DOHH2 (cell line): ENCODE measurements around the gene LBP.

Experiments
- H3F3A ChIP-seq: fragments of 200-600 bp; sonication (generic), shearing (Covaris generic); 2 replicates; pipeline ENCODE4 v1.6.0; 2016; ENCODE audit warnings: antibody characterized with exemption, mild to moderate bottlenecking; ENCODE audit not compliant: control insufficient read depth, insufficient read depth
- H3K27ac ChIP-seq: fragments of 200-600 bp; sonication (generic); 2 replicates; pipeline ENCODE4 v1.5.1; 2014; ENCODE audit warnings: low read depth, mild to moderate bottlenecking, low read length, moderate library complexity
- H3K27me3 ChIP-seq: fragments of 200-600 bp; sonication (generic); 2 replicates; pipeline ENCODE4 v1.6.1; 2014; ENCODE audit warnings: mild to moderate bottlenecking, low read length, mixed read lengths; ENCODE audit not compliant: control insufficient read depth
- H3K36me3 ChIP-seq: fragments of 200-600 bp; sonication (generic); 2 replicates; pipeline ENCODE4 v1.6.1; 2014; ENCODE audit warnings: mild to moderate bottlenecking, low read length, moderate library complexity, mixed read lengths; ENCODE audit not compliant: control insufficient read depth
- H3K4me1 ChIP-seq: fragments of 200-600 bp; sonication (generic); 2 replicates; pipeline ENCODE4 v1.6.1; 2014; ENCODE audit warnings: mild to moderate bottlenecking, low read length, mixed read lengths; ENCODE audit not compliant: control insufficient read depth
- H3K4me2 ChIP-seq: fragments of 200-600 bp; sonication (generic); 2 replicates; pipeline ENCODE4 v1.6.0; 2014; ENCODE audit warnings: mild to moderate bottlenecking, low read length, moderate library complexity
- H3K4me3 ChIP-seq: fragments of 200-600 bp; sonication (generic); 2 replicates; pipeline ENCODE4 v1.5.1; 2014; ENCODE audit warnings: mild to moderate bottlenecking, low read length, mixed read lengths
- H3K79me2 ChIP-seq: fragments of 200-600 bp; sonication (generic); 2 replicates; pipeline ENCODE4 v1.6.1; 2014; ENCODE audit warnings: mild to moderate bottlenecking, low read length, mixed read lengths; ENCODE audit not compliant: control insufficient read depth
- H3K9me2 ChIP-seq: fragments of 200-600 bp; sonication (generic); replicated peaks from 2 replicates; pipeline ENCODE4 v1.6.1; 2014; ENCODE audit warnings: mild to moderate bottlenecking, low read length, mixed read lengths; ENCODE audit not compliant: control insufficient read depth
- H3K9me3 ChIP-seq: fragments of 200-600 bp; sonication (generic); 2 replicates; pipeline ENCODE4 v1.6.1; 2014; ENCODE audit warnings: antibody characterized with exemption, low read length, mixed read lengths; ENCODE audit not compliant: control insufficient read depth, insufficient read depth
- H4K20me1 ChIP-seq: fragments of 200-600 bp; sonication (generic); 2 replicates; pipeline ENCODE4 v1.6.0; 2014; ENCODE audit warnings: low read depth, mild to moderate bottlenecking, antibody characterized with exemption, low read length, moderate library complexity; ENCODE audit not compliant: control insufficient read depth, insufficient read depth
- EZH2phosphoT487 ChIP-seq: fragments of 200-600 bp; sonication (generic); IDR thresholded peaks from 2 replicates; pipeline ENCODE4 v1.6.1; 2017; ENCODE audit warnings: borderline replicate concordance, mild to moderate bottlenecking, antibody characterized with exemption, low read length, moderate library complexity, mixed read lengths
- TF ChIP-seq, protein P1 (sequence below): fragments of 200-600 bp; sonication (generic); IDR thresholded peaks from one replicate; pipeline ENCODE4 v1.5.1; 2014; ENCODE audit warnings: antibody characterized with exemption, mild to moderate bottlenecking, low read depth, low read length; ENCODE audit not compliant: poor library complexity, severe bottlenecking

Gene LBP

DNA sequence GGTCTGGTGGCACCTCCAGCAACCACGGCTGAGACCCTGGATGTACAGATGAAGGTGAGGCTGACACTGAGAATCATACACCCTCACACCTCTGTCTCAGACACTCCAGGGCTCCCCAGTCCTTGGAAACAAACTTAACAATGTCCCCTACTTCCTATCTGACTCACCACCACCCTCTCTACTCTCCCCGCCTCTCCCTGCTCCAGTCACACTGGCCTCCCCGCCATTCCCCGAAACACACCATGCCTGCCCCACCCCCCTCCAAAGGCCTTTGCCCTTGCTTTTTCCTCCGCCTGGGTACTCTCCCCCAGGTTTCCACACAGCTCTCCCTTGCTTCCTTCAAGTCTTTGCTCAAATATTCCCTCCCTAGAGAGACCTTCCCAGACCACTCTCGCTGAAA, 26.1 kb upstream of the LBP start:
- no peaks in the 10 kb centered on the region for H3K4me1 ChIP-seq
- no peak overlapping the region for H3K27ac ChIP-seq
- no peaks in the 10 kb centered on the region for H3K9me2 ChIP-seq
- no peaks in the 10 kb centered on the region for H3K9me3 ChIP-seq
- H3K79me2 ChIP-seq = no peaks in the 10 kb centered on the region
- no peak for TF ChIP-seq EZH2phosphoT487
- TF ChIP-seq, protein P1, sequence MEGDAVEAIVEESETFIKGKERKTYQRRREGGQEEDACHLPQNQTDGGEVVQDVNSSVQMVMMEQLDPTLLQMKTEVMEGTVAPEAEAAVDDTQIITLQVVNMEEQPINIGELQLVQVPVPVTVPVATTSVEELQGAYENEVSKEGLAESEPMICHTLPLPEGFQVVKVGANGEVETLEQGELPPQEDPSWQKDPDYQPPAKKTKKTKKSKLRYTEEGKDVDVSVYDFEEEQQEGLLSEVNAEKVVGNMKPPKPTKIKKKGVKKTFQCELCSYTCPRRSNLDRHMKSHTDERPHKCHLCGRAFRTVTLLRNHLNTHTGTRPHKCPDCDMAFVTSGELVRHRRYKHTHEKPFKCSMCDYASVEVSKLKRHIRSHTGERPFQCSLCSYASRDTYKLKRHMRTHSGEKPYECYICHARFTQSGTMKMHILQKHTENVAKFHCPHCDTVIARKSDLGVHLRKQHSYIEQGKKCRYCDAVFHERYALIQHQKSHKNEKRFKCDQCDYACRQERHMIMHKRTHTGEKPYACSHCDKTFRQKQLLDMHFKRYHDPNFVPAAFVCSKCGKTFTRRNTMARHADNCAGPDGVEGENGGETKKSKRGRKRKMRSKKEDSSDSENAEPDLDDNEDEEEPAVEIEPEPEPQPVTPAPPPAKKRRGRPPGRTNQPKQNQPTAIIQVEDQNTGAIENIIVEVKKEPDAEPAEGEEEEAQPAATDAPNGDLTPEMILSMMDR = no peak
- no peak overlapping the region for H3K4me2 ChIP-seq
- H4K20me1 ChIP-seq = no peaks in the 10 kb centered on the region
- H3F3A ChIP-seq = no peaks in the 10 kb centered on the region
- no peaks in the 10 kb centered on the region for H3K36me3 ChIP-seq
- H3K27me3 ChIP-seq = peaks cover 6% of the 10 kb centered on the region; the same call in 1 of the 2 replicates
- H3K4me3 ChIP-seq = no peak overlapping the region

DNA sequence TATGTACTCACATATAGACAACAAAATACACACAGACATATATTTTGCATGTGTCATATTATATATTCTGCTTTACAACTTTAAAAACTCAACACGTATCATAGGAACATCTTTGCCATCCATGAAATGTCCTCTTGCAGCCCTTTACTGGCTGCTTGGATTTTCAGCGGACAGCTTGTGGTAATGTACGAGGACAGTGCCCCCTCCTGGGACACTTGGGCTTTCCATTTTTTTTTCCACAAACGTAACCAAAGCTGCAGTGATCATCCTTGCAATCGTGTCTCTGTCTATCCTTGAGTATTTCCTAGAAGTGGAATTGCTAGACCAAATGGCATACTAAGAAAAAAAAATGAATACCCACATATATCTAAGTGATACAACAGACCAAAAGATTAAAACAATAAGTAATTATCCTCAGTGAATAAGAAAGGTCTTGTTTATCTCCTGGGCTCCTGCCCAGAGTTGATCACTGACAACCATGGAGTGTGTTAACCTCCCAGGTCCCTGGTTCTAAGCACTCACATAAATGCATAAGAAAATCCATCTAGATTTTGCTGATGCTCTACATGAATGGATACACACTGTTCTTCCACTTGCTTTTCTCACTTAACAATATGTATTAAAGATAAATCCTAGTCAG, 24.2 kb upstream of the LBP start:
- Histone ChIP-seq H3K9me3 (no peaks in the 10 kb centered on the region), H3K79me2 (no peaks in the 10 kb centered on the region), H3K36me3 (no peaks in the 10 kb centered on the region), H4K20me1 (no peaks in the 10 kb centered on the region), H3K4me1 (no peaks in the 10 kb centered on the region), H3K27ac (no peak overlapping the region), H3K27me3 (peaks cover 3% of the 10 kb centered on the region; the same call in 1 of the 2 replicates), H3K4me2 (no peak overlapping the region), H3F3A (no peaks in the 10 kb centered on the region), H3K4me3 (no peak overlapping the region), H3K9me2 (no peaks in the 10 kb centered on the region)
- TF ChIP-seq EZH2phosphoT487 = no peak
- TF ChIP-seq, protein P1 = peak; percentile 57

DNA sequence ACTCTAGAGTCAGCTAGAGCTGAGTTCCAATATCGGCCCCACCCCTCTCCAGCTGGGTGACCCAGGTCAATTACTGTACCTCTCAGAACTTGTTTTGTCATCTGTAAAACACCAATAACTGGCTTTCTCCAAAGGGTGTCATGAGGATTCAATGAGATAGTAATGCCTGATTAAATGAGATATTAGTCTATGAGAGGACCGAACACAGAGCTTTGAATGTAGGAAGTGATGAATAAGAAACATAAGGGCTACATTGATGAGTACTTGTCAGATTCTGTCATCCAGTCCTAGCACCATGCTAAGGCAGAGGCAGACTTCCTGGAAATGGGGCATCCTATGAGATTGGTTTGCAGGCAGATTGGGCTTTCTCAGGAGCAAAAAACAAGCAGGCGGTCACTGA, 22.1 kb upstream of the LBP start:
- H3K79me2 ChIP-seq = no peaks in the 10 kb centered on the region
- TF ChIP-seq, protein P1 = no peak
- no peak for TF ChIP-seq EZH2phosphoT487
- no peaks in the 10 kb centered on the region for H3F3A ChIP-seq
- H3K4me3 ChIP-seq = no peak overlapping the region
- H3K9me3 ChIP-seq = no peaks in the 10 kb centered on the region
- no peaks in the 10 kb centered on the region for H3K4me1 ChIP-seq
- H3K27ac ChIP-seq = no peak overlapping the region
- 0 out of 2 replicates have a peak, but pooled peaks cover 3% of the 10 kb centered on the region for H3K27me3 ChIP-seq
- no peak overlapping the region for H3K4me2 ChIP-seq
- H4K20me1 ChIP-seq = no peaks in the 10 kb centered on the region
- H3K36me3 ChIP-seq = no peaks in the 10 kb centered on the region
- no peaks in the 10 kb centered on the region for H3K9me2 ChIP-seq
